ENCODE measurements around the gene LYG2. TPM values are rescaled to one million over a fixed set of nuclear protein-coding genes. Genes with fewer than 3 reads are reported as not detected.
"Not testable (repeated sequence)": the region's sequence is repeated elsewhere in the genome, so short reads cannot be mapped to it uniquely, and the experiment has no call there.

Gene LYG2
- total RNA-seq, 1 donor from 2014 or later: not detected

DNA sequence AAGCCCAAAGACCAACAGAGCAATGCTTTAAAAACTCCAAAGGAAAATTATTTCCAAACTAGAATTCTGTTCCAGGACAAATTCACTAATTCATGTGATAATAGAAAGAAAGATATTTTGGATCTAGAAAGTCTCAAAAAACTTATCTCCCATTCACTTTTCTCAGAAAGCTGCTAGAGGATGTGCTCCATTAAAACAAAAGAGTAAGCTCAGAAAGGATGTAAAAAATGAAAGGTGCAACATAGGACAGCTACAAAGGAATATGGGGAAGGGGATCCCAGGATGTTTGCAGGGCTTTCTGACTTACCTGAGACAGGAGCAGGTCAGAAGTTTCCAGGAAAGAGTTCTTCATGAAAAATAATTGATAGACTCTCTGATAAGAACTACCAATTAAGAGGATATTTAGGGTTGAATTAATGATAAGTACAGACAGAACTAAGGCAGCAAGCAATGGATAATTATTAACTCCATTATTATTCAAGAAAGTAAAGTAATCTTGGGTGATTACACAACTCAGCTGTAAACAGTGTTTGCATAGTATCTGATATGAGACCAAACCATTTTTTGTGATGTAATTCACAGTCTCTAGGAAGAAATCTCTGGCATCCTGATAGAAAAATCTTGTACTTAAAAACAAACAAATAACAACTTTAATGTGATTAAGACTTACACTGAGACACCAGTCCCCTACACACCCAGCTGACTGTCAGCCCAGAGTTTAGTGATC, 24.7 kb upstream of the LYG2 start:
- H3K27ac Mint-ChIP-seq (ENCODE audit: unreplicated experiment): no peak overlapping the region
- H3K36me3 Mint-ChIP-seq (ENCODE audit: low read depth): peaks cover 7% of the 10 kb centered on the region
- peaks cover 22% of the 10 kb centered on the region for H3K4me1 Mint-ChIP-seq (ENCODE audit: low read depth)
- no peak for DNase-seq (ENCODE audit: low spot score)
- TF ChIP-seq, protein P1, sequence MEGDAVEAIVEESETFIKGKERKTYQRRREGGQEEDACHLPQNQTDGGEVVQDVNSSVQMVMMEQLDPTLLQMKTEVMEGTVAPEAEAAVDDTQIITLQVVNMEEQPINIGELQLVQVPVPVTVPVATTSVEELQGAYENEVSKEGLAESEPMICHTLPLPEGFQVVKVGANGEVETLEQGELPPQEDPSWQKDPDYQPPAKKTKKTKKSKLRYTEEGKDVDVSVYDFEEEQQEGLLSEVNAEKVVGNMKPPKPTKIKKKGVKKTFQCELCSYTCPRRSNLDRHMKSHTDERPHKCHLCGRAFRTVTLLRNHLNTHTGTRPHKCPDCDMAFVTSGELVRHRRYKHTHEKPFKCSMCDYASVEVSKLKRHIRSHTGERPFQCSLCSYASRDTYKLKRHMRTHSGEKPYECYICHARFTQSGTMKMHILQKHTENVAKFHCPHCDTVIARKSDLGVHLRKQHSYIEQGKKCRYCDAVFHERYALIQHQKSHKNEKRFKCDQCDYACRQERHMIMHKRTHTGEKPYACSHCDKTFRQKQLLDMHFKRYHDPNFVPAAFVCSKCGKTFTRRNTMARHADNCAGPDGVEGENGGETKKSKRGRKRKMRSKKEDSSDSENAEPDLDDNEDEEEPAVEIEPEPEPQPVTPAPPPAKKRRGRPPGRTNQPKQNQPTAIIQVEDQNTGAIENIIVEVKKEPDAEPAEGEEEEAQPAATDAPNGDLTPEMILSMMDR (IDR thresholded peaks at IDR 0.05): no peak
- no peaks in the 10 kb centered on the region for H3K27me3 Mint-ChIP-seq (ENCODE audit: low read depth)
- peaks cover 12% of the 10 kb centered on the region for H3K9me3 Mint-ChIP-seq (ENCODE audit: low read depth)
- no peak overlapping the region for H3K4me3 Mint-ChIP-seq (ENCODE audit: unreplicated experiment)

DNA sequence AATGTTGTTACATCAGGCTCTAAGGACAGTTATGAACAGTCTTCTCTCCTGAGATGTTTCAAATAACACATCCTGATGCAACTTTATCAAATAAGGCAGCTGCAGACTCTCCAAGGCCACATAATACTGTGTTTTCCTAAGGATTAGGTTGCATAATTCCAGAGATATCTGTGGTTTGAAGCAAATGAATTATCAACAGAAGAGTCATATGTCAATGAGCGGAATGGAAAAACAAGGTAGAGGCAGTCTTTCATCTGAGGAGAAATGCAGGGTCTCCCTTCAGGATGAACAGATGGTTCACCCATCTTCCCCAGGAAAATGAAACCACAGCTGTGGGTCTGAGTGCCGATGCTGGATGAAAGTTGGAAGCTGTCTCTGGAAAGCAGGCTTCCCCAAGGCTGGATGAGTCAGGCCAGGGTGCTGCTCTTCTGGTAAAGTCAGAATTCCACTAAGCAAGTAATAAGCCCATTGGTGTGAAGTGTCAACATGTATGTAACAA, 23.4 kb upstream of the LYG2 start:
- H3K27me3 Mint-ChIP-seq (ENCODE audit: low read depth): no peaks in the 10 kb centered on the region
- DNase-seq (ENCODE audit: low spot score): no peak
- peaks cover 22% of the 10 kb centered on the region for H3K4me1 Mint-ChIP-seq (ENCODE audit: low read depth)
- H3K36me3 Mint-ChIP-seq (ENCODE audit: low read depth): peaks cover 5% of the 10 kb centered on the region
- peaks cover 12% of the 10 kb centered on the region for H3K9me3 Mint-ChIP-seq (ENCODE audit: low read depth)
- peak overlapping the region; percentile 87 for H3K27ac Mint-ChIP-seq (ENCODE audit: unreplicated experiment)
- TF ChIP-seq, protein P1 (IDR thresholded peaks at IDR 0.05): no peak
- peak overlapping the region; percentile 31 for H3K4me3 Mint-ChIP-seq (ENCODE audit: unreplicated experiment)

DNA sequence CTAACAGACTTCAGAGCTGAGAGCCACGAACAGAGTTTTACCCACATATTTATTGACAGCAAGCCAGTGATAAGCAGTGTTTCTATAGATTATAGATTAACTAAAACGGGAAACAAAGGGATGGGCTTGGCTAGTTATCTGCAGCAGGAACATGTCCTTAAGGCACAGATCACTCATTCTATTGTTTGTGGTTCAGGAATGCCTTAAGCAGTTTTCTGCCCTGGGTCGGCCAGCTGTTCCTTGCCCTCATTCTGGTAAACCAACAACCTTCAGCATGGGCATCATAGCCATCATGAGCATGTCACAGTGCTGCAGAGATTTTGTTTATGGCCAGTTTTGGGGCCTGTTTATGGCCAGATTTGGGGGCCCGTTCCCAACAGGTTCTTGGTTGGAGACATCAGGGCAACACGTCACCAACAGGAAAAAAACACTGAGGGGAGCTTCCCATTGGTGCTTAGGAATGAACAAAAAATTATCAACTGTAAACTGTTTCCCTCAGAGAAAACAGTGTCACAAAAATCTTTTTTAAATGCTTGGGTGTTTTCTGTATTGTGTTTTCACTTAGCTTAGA, 22.8 kb upstream of the LYG2 start:
- peaks cover 22% of the 10 kb centered on the region for H3K4me1 Mint-ChIP-seq (ENCODE audit: low read depth)
- DNase-seq (ENCODE audit: low spot score); H3K27me3 Mint-ChIP-seq (ENCODE audit: low read depth); H3K36me3 Mint-ChIP-seq (ENCODE audit: low read depth): not testable (repeated sequence)
- peak overlapping the region; percentile 87 for H3K27ac Mint-ChIP-seq (ENCODE audit: unreplicated experiment)
- peak overlapping the region; percentile 31 for H3K4me3 Mint-ChIP-seq (ENCODE audit: unreplicated experiment)
- H3K9me3 Mint-ChIP-seq (ENCODE audit: low read depth): peaks cover 12% of the 10 kb centered on the region

DNA sequence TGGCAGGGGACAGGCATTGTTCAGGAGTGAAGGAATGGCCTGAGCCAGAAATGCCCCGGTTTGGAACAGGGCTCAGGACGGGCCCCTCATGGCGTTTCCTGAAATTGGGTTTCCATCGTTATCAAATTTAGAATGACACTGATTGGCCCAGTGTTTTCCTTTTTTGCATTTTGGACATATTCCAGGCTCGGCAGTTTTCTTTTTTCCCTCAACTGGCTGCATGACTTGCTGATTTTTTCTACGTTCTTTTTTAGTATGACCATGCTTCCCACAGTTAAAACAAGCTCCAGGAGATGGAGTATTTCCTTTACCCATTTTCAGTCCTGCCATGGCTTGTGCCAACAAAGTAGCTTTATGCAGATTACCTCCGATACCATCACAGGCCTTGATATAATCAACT, 20.4 kb upstream of the LYG2 start:
- H3K27me3 Mint-ChIP-seq (ENCODE audit: low read depth): no peaks in the 10 kb centered on the region
- H3K9me3 Mint-ChIP-seq (ENCODE audit: low read depth): peaks cover 22% of the 10 kb centered on the region
- DNase-seq (ENCODE audit: low spot score): no peak
- peaks cover 22% of the 10 kb centered on the region for H3K4me1 Mint-ChIP-seq (ENCODE audit: low read depth)
- TF ChIP-seq, protein P1 (IDR thresholded peaks at IDR 0.05): no peak
- H3K4me3 Mint-ChIP-seq (ENCODE audit: unreplicated experiment): no peak overlapping the region
- peaks cover 9% of the 10 kb centered on the region for H3K36me3 Mint-ChIP-seq (ENCODE audit: low read depth)
- H3K27ac Mint-ChIP-seq (ENCODE audit: unreplicated experiment): no peak overlapping the region

DNA sequence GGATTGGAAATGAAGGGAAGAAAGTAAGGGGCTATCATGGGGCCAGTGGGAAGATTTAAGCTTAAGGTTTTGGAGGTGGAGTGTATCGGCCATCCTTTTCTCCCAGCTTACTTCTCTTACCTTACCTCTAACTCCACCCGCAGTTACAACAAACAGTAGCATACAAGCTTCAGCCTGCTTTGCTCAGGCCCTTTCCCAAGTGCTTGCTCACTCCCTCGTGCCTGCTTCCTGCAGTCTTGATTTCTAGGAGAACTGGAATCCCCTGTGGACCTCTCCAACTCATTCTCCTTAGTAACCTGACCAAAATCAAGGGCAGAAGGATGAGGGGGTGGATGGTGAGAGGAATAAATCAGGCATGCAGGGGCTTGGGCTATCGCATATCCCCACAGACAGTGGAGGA, 5.8 kb upstream of the LYG2 start:
- H3K27ac Mint-ChIP-seq (ENCODE audit: unreplicated experiment): no peak overlapping the region
- H3K4me1 Mint-ChIP-seq (ENCODE audit: low read depth): no peaks in the 10 kb centered on the region
- H3K4me3 Mint-ChIP-seq (ENCODE audit: unreplicated experiment): no peak overlapping the region
- peaks cover 2% of the 10 kb centered on the region for H3K36me3 Mint-ChIP-seq (ENCODE audit: low read depth)
- no peak for DNase-seq (ENCODE audit: low spot score)
- TF ChIP-seq, protein P1 (IDR thresholded peaks at IDR 0.05): no peak
- no peaks in the 10 kb centered on the region for H3K27me3 Mint-ChIP-seq (ENCODE audit: low read depth)
- no peaks in the 10 kb centered on the region for H3K9me3 Mint-ChIP-seq (ENCODE audit: low read depth)
